ENCODE measurements around the gene PRR29.

The PRR29 gene

DNA sequence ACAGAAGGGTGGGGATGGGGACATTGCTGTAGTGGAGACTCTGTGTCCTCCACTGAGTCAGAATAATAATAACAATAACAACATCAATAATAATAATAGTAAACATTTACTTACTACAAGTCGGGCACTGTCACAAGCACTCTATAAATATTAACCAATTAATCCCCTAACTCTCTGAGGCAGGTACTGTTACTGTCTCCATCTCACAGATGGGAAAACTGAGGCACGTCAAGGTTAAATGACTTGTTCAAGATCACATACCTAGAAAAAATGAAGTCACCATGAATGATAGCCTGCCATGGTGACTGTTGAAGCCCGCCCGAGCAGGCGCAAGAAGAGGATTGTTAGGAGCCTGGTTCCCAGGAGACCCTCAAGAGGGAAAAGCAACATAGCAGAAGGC is 10.2 kb downstream of the PRR29 start:
- TF ChIP-seq TCF12 (IDR thresholded peaks at IDR 0.05; ENCODE audit: low read depth) (no peak), USF1 (IDR thresholded peaks at IDR 0.05) (no peak), TEAD4 (IDR thresholded peaks at IDR 0.05) (no peak), MAX (IDR thresholded peaks at IDR 0.05) (no peak), FOXM1 (IDR thresholded peaks at IDR 0.05; ENCODE audit: borderline replicate concordance, low read depth) (no peak), YY1 (IDR thresholded peaks at IDR 0.05; ENCODE audit: low read depth) (no peak), EGR1 (IDR thresholded peaks at IDR 0.05) (no peak)
- TF ChIP-seq, protein P1, sequence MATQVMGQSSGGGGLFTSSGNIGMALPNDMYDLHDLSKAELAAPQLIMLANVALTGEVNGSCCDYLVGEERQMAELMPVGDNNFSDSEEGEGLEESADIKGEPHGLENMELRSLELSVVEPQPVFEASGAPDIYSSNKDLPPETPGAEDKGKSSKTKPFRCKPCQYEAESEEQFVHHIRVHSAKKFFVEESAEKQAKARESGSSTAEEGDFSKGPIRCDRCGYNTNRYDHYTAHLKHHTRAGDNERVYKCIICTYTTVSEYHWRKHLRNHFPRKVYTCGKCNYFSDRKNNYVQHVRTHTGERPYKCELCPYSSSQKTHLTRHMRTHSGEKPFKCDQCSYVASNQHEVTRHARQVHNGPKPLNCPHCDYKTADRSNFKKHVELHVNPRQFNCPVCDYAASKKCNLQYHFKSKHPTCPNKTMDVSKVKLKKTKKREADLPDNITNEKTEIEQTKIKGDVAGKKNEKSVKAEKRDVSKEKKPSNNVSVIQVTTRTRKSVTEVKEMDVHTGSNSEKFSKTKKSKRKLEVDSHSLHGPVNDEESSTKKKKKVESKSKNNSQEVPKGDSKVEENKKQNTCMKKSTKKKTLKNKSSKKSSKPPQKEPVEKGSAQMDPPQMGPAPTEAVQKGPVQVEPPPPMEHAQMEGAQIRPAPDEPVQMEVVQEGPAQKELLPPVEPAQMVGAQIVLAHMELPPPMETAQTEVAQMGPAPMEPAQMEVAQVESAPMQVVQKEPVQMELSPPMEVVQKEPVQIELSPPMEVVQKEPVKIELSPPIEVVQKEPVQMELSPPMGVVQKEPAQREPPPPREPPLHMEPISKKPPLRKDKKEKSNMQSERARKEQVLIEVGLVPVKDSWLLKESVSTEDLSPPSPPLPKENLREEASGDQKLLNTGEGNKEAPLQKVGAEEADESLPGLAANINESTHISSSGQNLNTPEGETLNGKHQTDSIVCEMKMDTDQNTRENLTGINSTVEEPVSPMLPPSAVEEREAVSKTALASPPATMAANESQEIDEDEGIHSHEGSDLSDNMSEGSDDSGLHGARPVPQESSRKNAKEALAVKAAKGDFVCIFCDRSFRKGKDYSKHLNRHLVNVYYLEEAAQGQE (IDR thresholded peaks at IDR 0.05; ENCODE audit: low read depth): no peak

GRCh38 chr17:64008830-64009229 is 10.7 kb downstream of the PRR29 start:
- TF ChIP-seq USF1 (IDR thresholded peaks at IDR 0.05) (no peak), NFIC (IDR thresholded peaks at IDR 0.05) (no peak), EGR1 (IDR thresholded peaks at IDR 0.05) (no peak), TAF1 (IDR thresholded peaks at IDR 0.05; ENCODE audit: low read depth) (no peak), EP300 (IDR thresholded peaks at IDR 0.05; ENCODE audit: borderline replicate concordance) (no peak), CEBPB (IDR thresholded peaks at IDR 0.05) (no peak), TCF12 (IDR thresholded peaks at IDR 0.05; ENCODE audit: low read depth) (no peak), RAD21 (IDR thresholded peaks at IDR 0.05; ENCODE audit: low read depth) (no peak), MAX (IDR thresholded peaks at IDR 0.05) (no peak), FOXM1 (IDR thresholded peaks at IDR 0.05; ENCODE audit: borderline replicate concordance, low read depth) (no peak), CREB1 (IDR thresholded peaks at IDR 0.05; ENCODE audit: low read depth) (no peak), TEAD4 (IDR thresholded peaks at IDR 0.05) (no peak), YY1 (IDR thresholded peaks at IDR 0.05; ENCODE audit: low read depth) (no peak), ZBTB7A (IDR thresholded peaks at IDR 0.05; ENCODE audit: low read depth) (no peak)
- TF ChIP-seq, protein P1 (IDR thresholded peaks at IDR 0.05; ENCODE audit: low read depth): no peak

DNA sequence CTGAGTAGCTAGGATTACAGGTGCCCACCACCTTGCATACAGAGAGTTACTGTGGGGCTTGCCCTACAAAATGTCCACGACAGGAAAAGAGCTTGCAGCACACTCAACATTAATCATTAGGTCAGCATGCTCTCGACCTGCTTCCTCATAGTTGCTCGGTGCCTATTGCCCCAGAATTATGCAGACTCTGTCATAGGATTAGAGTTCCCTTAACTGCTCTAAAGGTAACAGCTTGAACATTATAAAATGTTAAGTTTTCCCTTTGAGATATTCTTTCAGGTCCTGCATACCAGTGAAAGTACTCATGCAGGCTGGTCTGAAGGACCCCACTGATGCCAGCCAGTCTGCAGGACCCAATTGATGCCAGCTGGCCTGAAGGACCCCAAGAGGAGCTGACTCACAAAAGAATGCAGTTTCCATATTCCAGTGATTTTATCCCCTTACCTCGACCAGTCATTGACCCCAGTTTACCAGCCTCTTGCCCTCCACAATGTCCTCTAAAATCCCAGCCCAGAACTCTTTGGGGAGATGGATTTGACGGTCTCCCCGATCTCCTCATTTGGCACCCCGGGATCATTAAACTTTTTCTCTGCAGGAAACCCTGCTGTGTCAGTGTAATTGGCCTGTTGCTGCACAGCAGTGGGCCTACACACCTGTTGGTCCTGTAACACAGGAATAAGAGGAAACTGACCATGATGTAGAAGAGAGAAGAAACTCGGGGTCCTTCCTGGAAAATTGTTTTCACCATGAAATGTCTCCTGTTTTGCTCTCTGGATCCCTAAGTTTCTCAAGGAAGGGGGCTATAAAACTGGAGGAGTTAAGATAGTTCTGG is 11.6 kb downstream of the PRR29 start:
- TF ChIP-seq USF1 (IDR thresholded peaks at IDR 0.05) (no peak), CEBPB (IDR thresholded peaks at IDR 0.05) (no peak), FOXM1 (IDR thresholded peaks at IDR 0.05; ENCODE audit: borderline replicate concordance, low read depth) (no peak), MAX (IDR thresholded peaks at IDR 0.05) (no peak), TCF12 (IDR thresholded peaks at IDR 0.05; ENCODE audit: low read depth) (no peak), TAF1 (IDR thresholded peaks at IDR 0.05; ENCODE audit: low read depth) (no peak), CREB1 (IDR thresholded peaks at IDR 0.05; ENCODE audit: low read depth) (no peak), EP300 (IDR thresholded peaks at IDR 0.05; ENCODE audit: borderline replicate concordance) (no peak), NFIC (IDR thresholded peaks at IDR 0.05) (no peak), RAD21 (IDR thresholded peaks at IDR 0.05; ENCODE audit: low read depth) (no peak), ZBTB7A (IDR thresholded peaks at IDR 0.05; ENCODE audit: low read depth) (no peak)
- TF ChIP-seq, protein P1 (IDR thresholded peaks at IDR 0.05; ENCODE audit: low read depth): no peak
